ENCODE data around the gene SELENOO. TPM values are rescaled to one million over a fixed set of nuclear protein-coding genes. Genes with fewer than 3 reads are reported as not detected.

Gene SELENOO
- total and polyA plus RNA-seq, 2 of the 13 experiments (the other 11 are each of a cell fraction or from before 2014, with no cell fraction given): 14.4 to 19.0 TPM

DNA sequence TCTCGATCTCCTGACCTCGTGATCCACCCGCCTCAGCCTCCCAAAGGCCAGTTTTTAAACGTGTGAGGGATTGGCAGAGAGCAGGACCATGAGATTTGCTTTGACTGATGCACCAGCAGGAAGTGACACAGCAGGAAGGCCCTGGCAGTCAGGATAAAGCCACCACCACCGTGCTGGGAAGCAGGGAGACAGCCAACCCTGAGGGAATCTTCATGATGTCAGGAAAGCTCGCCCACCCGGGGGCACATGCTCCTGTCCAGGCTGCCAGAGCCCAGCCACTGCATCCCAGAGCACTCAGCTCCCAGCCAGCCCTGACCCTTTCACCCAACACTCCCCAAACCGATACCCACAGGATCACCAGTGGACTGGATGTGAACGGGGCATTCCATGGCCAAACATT lies 37.9 kb downstream of the SELENOO start (continued):
- TF ChIP-seq, protein P1, sequence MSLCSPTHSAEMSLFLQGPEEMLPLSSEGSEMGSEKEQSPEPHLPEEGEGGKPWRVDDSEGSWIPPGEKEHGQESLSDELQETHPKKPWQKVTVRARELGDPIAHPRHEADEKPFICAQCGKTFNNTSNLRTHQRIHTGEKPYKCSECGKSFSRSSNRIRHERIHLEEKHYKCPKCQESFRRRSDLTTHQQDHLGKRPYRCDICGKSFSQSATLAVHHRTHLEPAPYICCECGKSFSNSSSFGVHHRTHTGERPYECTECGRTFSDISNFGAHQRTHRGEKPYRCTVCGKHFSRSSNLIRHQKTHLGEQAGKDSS (CRISPR knock-in tag; IDR thresholded peaks at IDR 0.05; ENCODE audit: borderline replicate concordance, low read depth): no peak

DNA sequence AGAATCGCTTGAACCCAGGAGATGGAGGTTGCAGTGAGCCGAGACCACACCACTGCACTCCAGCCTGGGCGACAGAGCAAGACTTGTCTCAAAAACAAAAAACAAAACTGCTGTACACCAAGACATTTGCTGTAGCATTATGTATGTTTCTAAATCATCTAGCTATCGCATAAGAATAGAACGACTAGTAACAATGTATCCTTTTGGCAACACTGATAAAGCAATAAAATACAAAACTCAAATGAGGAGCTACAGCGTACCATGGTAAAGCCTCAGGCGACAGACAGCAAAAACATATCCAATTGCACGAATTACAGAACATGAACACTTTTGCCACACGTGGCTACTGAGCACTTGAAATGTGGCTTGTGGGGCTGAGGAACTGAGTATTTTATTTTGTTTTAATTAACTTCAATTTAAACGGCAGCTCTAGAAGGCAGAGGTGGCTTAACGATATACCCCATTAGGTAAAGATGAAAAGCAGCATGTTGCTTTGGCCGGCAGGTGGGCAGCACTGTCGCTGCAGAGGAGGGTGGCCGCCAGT lies 41.7 kb downstream of the SELENOO start:
- no peaks in the 10 kb centered on the region for H3K9me3 ChIP-seq (ENCODE audit: low read length)
- H3K9ac ChIP-seq (ENCODE audit: insufficient read depth, low read depth, low read length): peak overlapping the region; percentile 54
- H3K27ac ChIP-seq (ENCODE audit: extremely low read length, insufficient read depth, low read length): no peak overlapping the region
- FAIRE-seq (no peak), DNase-seq (ENCODE audit: low spot score) (no peak), ATAC-seq (no peak)
- no TSS peak for BruUV-seq (replicated peaks)
- peaks cover 49% of the 10 kb centered on the region for H3K79me2 ChIP-seq (ENCODE audit: insufficient read depth, low read length)
- intact Hi-C loops (cut with micrococcal nuclease; ENCODE audit: unreplicated experiment): loop anchor here (5.0 kb wide), 1 partner anchor 255 kb away; no protein-coding TSS in a partner anchor
- peaks cover 12% of the 10 kb centered on the region for H4K20me1 ChIP-seq (ENCODE audit: insufficient read depth, low read length)
- 28% methylated on average over 13 of the region's 14 CpGs for WGBS (ENCODE audit: low lambda C conversion rate)
- CTCF ChIA-PET (ENCODE audit: low intra/inter-chr PET ratio, low total read pairs): interaction anchor here (2.2 kb wide), 1 partner anchor 100 kb away, joined by 7 read pairs; no protein-coding TSS in a partner anchor
- POLR2A ChIA-PET: interaction anchor here (0.7 to 1.4 kb wide), 4 partner anchors 9 to 283 kb away, joined by 3 to 5 read pairs (median 3); partner anchors contain the start of genes HDAC10 and SCO2
- peaks cover 8 to 19% of the 10 kb centered on the region in 2 experiments; a peak in 4 of 5 replicates for H3K36me3 ChIP-seq (replicated peaks in 1 of 2; ENCODE audit: control insufficient read depth in 1 of 2, insufficient read depth in 2 of 2, low read length in 2 of 2)
- H3K4me2 ChIP-seq (ENCODE audit: low read depth, low read length): peak overlapping the region; percentile 85
- in situ Hi-C loops (cut with HindIII; ENCODE audit: extremely low pct_ligation_motif_present, low pct_unique_long_range_greater_than_20kb): no loop called here
- no peaks in the 10 kb centered on the region; a peak in 1 of 5 replicates for H3K27me3 ChIP-seq (ENCODE audit: control insufficient read depth in 1 of 2, insufficient read depth in 2 of 2, low read length in 2 of 2)
- H3K4me3 ChIP-seq (replicated peaks in 1 of 3; ENCODE audit: insufficient read depth in 1 of 3, low read depth in 2 of 3, low read length in 3 of 3): peak overlapping the region; percentile 77 to 98 (median 89)
- peaks cover 30% of the 10 kb centered on the region for H3K4me1 ChIP-seq (ENCODE audit: insufficient read depth, low read length)
- H2AFZ ChIP-seq (ENCODE audit: low read length): no peak overlapping the region
- no peak for TF ChIP-seq SP1 (IDR thresholded peaks at IDR 0.05)
- TF ChIP-seq SP1 (CRISPR knock-in tag; IDR thresholded peaks at IDR 0.05): no peak
- TF ChIP-seq, protein P2, sequence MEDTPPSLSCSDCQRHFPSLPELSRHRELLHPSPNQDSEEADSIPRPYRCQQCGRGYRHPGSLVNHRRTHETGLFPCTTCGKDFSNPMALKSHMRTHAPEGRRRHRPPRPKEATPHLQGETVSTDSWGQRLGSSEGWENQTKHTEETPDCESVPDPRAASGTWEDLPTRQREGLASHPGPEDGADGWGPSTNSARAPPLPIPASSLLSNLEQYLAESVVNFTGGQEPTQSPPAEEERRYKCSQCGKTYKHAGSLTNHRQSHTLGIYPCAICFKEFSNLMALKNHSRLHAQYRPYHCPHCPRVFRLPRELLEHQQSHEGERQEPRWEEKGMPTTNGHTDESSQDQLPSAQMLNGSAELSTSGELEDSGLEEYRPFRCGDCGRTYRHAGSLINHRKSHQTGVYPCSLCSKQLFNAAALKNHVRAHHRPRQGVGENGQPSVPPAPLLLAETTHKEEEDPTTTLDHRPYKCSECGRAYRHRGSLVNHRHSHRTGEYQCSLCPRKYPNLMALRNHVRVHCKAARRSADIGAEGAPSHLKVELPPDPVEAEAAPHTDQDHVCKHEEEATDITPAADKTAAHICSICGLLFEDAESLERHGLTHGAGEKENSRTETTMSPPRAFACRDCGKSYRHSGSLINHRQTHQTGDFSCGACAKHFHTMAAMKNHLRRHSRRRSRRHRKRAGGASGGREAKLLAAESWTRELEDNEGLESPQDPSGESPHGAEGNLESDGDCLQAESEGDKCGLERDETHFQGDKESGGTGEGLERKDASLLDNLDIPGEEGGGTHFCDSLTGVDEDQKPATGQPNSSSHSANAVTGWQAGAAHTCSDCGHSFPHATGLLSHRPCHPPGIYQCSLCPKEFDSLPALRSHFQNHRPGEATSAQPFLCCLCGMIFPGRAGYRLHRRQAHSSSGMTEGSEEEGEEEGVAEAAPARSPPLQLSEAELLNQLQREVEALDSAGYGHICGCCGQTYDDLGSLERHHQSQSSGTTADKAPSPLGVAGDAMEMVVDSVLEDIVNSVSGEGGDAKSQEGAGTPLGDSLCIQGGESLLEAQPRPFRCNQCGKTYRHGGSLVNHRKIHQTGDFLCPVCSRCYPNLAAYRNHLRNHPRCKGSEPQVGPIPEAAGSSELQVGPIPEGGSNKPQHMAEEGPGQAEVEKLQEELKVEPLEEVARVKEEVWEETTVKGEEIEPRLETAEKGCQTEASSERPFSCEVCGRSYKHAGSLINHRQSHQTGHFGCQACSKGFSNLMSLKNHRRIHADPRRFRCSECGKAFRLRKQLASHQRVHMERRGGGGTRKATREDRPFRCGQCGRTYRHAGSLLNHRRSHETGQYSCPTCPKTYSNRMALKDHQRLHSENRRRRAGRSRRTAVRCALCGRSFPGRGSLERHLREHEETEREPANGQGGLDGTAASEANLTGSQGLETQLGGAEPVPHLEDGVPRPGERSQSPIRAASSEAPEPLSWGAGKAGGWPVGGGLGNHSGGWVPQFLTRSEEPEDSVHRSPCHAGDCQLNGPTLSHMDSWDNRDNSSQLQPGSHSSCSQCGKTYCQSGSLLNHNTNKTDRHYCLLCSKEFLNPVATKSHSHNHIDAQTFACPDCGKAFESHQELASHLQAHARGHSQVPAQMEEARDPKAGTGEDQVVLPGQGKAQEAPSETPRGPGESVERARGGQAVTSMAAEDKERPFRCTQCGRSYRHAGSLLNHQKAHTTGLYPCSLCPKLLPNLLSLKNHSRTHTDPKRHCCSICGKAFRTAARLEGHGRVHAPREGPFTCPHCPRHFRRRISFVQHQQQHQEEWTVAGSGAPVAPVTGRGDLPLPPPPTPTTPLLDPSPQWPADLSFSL (CRISPR knock-in tag; IDR thresholded peaks at IDR 0.05): no peak
- no peak for TF ChIP-seq NFYB (CRISPR knock-in tag; IDR thresholded peaks at IDR 0.05)
- no peak for TF ChIP-seq ZFP90 (CRISPR knock-in tag; IDR thresholded peaks at IDR 0.05; ENCODE audit: borderline replicate concordance)
- no peak for TF ChIP-seq SUZ12 (IDR thresholded peaks at IDR 0.05; ENCODE audit: low read depth, low read length)
- no peak for TF ChIP-seq ZFP62 (CRISPR knock-in tag; IDR thresholded peaks at IDR 0.05)
- TF ChIP-seq, protein P3, sequence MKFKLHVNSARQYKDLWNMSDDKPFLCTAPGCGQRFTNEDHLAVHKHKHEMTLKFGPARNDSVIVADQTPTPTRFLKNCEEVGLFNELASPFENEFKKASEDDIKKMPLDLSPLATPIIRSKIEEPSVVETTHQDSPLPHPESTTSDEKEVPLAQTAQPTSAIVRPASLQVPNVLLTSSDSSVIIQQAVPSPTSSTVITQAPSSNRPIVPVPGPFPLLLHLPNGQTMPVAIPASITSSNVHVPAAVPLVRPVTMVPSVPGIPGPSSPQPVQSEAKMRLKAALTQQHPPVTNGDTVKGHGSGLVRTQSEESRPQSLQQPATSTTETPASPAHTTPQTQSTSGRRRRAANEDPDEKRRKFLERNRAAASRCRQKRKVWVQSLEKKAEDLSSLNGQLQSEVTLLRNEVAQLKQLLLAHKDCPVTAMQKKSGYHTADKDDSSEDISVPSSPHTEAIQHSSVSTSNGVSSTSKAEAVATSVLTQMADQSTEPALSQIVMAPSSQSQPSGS (CRISPR knock-in tag; IDR thresholded peaks at IDR 0.05): no peak
- no peak for TF ChIP-seq ZNF224 (CRISPR knock-in tag; IDR thresholded peaks at IDR 0.05)

Measured in HepG2 (cell line).